Measurements from ENCODE around the gene GEMIN7.
A peak's percentile ranks its signal among the peaks of the same experiment; 100 is the strongest.

The GEMIN7 gene

GRCh38 chr19:45063851-45064801 lies 14.9 kb upstream of the GEMIN7 start:
- no peak for DNase-seq

- DNase-seq = no peak
These were observed 12.0 kb upstream of the GEMIN7 start for GRCh38 chr19:45066921-45067661.

GRCh38 chr19:45068041-45068440 lies 11.0 kb upstream of the GEMIN7 start:
- no peak for DNase-seq

- DNase-seq = no peak
These were observed 10.0 kb upstream of the GEMIN7 start for GRCh38 chr19:45069056-45069455.

GRCh38 chr19:45070214-45070613 lies 8.8 kb upstream of the GEMIN7 start:
- DNase-seq = no peak

GRCh38 chr19:45070861-45071544 lies 8.1 kb upstream of the GEMIN7 start:
- no peak for DNase-seq

GRCh38 chr19:45071545-45071938 lies 7.5 kb upstream of the GEMIN7 start:
- DNase-seq = no peak

GRCh38 chr19:45071969-45072790 lies 6.9 kb upstream of the GEMIN7 start:
- no peak for DNase-seq

GRCh38 chr19:45074744-45075300 lies 4.2 kb upstream of the GEMIN7 start:
- DNase-seq = no peak

GRCh38 chr19:45075301-45076028 lies 3.6 kb upstream of the GEMIN7 start:
- DNase-seq = peak; percentile 19

- DNase-seq = peak; percentile 85
These were observed 2.8 kb upstream of the GEMIN7 start, which contains the start of gene ZNF296 for GRCh38 chr19:45076029-45076850. Gene ZNF296 (minus strand): TSS chr19:45076478. CDS start chr19:45076373, 105 bp downstream.

- DNase-seq = no peak
These were observed 2.0 kb upstream of the GEMIN7 start for GRCh38 chr19:45076851-45077730.

GRCh38 chr19:45078390-45079062 lies 534 bp upstream of the GEMIN7 start:
- DNase-seq = no peak

- no peak for DNase-seq
These were observed 881 bp downstream of the GEMIN7 start for GRCh38 chr19:45079911-45080370.

GRCh38 chr19:45082170-45082569 lies 3.1 kb downstream of the GEMIN7 start:
- no peak for DNase-seq

GRCh38 chr19:45086480-45086879 lies 7.4 kb downstream of the GEMIN7 start:
- DNase-seq = no peak

- DNase-seq = no peak
These were observed 8.5 kb downstream of the GEMIN7 start for GRCh38 chr19:45087531-45087930.

- DNase-seq = no peak
These were observed 11.0 kb downstream of the GEMIN7 start for GRCh38 chr19:45090034-45090433.

GRCh38 chr19:45090606-45091005 lies 11.5 kb downstream of the GEMIN7 start:
- no peak for DNase-seq

All from stimulated activated CD4-positive, alpha-beta T cell treated with anti-CD3 and anti-CD28 coated beads, Interleukin-4, amount 100 ng/mL, for 1 hour (primary cell).